Neuronal stem cell (in vitro differentiated cells): ENCODE results near the gene PLD6.

Experiments
- DNase-seq: peaks from one replicate; pipeline ENCODE4 v3.0.0-alpha.2; 2013; ENCODE audit warnings: low spot score
- H2AFZ ChIP-seq: one replicate; pipeline ENCODE4 v1.6.1; 2013; ENCODE audit warnings: mild to moderate bottlenecking, low read length, inconsistent platforms
- H2AK5ac ChIP-seq: 2 replicates; pipeline ENCODE4 v1.6.1; 2013; ENCODE audit warnings: low read depth, mild to moderate bottlenecking, inconsistent platforms, low read length, moderate library complexity, mixed read lengths
- H2BK120ac ChIP-seq: 2 replicates; pipeline ENCODE4 v1.6.1; 2013; ENCODE audit warnings: low read depth, mild to moderate bottlenecking, inconsistent platforms, low read length, moderate library complexity, mixed read lengths
- H2BK12ac ChIP-seq: one replicate; pipeline ENCODE4 v1.6.1; 2013; ENCODE audit warnings: low read length, inconsistent platforms
- H2BK15ac ChIP-seq: 2 replicates; pipeline ENCODE4 v1.6.1; 2013; ENCODE audit warnings: mild to moderate bottlenecking, low read length, inconsistent platforms, mixed read lengths
- H2BK5ac ChIP-seq: one replicate; pipeline ENCODE4 v1.6.1; 2013; ENCODE audit warnings: inconsistent platforms, mild to moderate bottlenecking, low read length, moderate library complexity
- H3K14ac ChIP-seq: one replicate; pipeline ENCODE4 v1.6.1; 2013; ENCODE audit warnings: low read length, inconsistent platforms
- H3K18ac ChIP-seq: 2 replicates; pipeline ENCODE4 v1.6.1; 2013; ENCODE audit warnings: low read length, inconsistent platforms
- H3K23ac ChIP-seq: 2 replicates; pipeline ENCODE4 v1.6.1; 2013; ENCODE audit warnings: low read depth, mild to moderate bottlenecking, mixed read lengths, low read length, inconsistent platforms; ENCODE audit not compliant: poor library complexity
- H3K27ac ChIP-seq: replicated peaks from 3 replicates; pipeline ENCODE4 v1.5.1; 2013; ENCODE audit warnings: low read length, inconsistent platforms
- H3K27me3 ChIP-seq, 3 experiments: 2 replicates each; pipeline ENCODE4 v1.6.1; 2013; ENCODE audit warnings: low read length in 3 of 3, mild to moderate bottlenecking in 2 of 3, inconsistent platforms in 1 of 3, low read depth in 1 of 3, mixed read lengths in 1 of 3, moderate library complexity in 1 of 3; ENCODE audit not compliant: control insufficient read depth in 3 of 3, insufficient read depth in 3 of 3
- H3K36me3 ChIP-seq, 2 donors: replicated peaks in 1 of 2; 2 replicates each; pipeline ENCODE4 v1.6.1; 2013; ENCODE audit warnings: low read length in 2 of 2; ENCODE audit not compliant: control insufficient read depth in 2 of 2, insufficient read depth in 2 of 2
- H3K4ac ChIP-seq: 2 replicates; pipeline ENCODE4 v1.6.1; 2013; ENCODE audit warnings: inconsistent platforms, mild to moderate bottlenecking, low read length, moderate library complexity
- H3K4me1 ChIP-seq, 2 donors: 1 replicate in 1 of 2; 2 replicates in 1 of 2; pipeline ENCODE4 v1.6.1; 2013; ENCODE audit warnings: low read length in 2 of 2, low read depth in 1 of 2; ENCODE audit not compliant: control insufficient read depth in 2 of 2, insufficient read depth in 1 of 2
- H3K4me2 ChIP-seq: one replicate; pipeline ENCODE4 v1.6.1; 2013; ENCODE audit warnings: mild to moderate bottlenecking, low read length, inconsistent platforms; ENCODE audit not compliant: insufficient read depth, poor library complexity, severe bottlenecking
- H3K4me3 ChIP-seq, 2 donors: 2 replicates each; pipeline ENCODE4 v1.5.1; 2013; ENCODE audit warnings: low read length in 2 of 2, mild to moderate bottlenecking in 2 of 2, inconsistent platforms in 1 of 2, moderate library complexity in 1 of 2
- H3K79me1 ChIP-seq: one replicate; pipeline ENCODE4 v1.6.1; 2013; ENCODE audit warnings: low read depth, mild to moderate bottlenecking, inconsistent platforms, low read length, moderate library complexity
- H3K9ac ChIP-seq: one replicate; pipeline ENCODE4 v1.6.1; 2013; ENCODE audit warnings: mild to moderate bottlenecking, low read depth, low read length, inconsistent platforms; ENCODE audit not compliant: poor library complexity
- H3K9me3 ChIP-seq, 2 donors: replicated peaks in 1 of 2; 2 replicates each; pipeline versions ENCODE3 to v1.6.1; 2013; ENCODE audit warnings: low read length in 2 of 2, mild to moderate bottlenecking in 2 of 2, inconsistent platforms in 1 of 2, low read depth in 1 of 2, mixed read lengths in 1 of 2, moderate library complexity in 1 of 2; ENCODE audit not compliant: control insufficient read depth in 2 of 2, insufficient read depth in 1 of 2
- H4K8ac ChIP-seq: one replicate; pipeline ENCODE4 v1.6.1; 2013; ENCODE audit warnings: low read depth, mild to moderate bottlenecking, inconsistent platforms, low read length, moderate library complexity
- H4K91ac ChIP-seq: one replicate; pipeline ENCODE4 v1.6.1; 2013; ENCODE audit warnings: low read length, low read depth, mild to moderate bottlenecking, inconsistent platforms; ENCODE audit not compliant: poor library complexity
- WGBS, 2 donors: extraction: QIAGEN DNeasy Blood & Tissue Kit; methylation state at CpG; one replicate each; pipeline ENCODE4 v1.1.7; 2013; ENCODE audit warnings: missing lambda C conversion rate in 2 of 2, mixed read lengths in 1 of 2; ENCODE audit not compliant: insufficient read length in 2 of 2, insufficient replicate concordance in 1 of 2; ENCODE audit errors: extremely low coverage in 2 of 2; 5-methylcytosine and 5-hydroxymethylcytosine counted together

Gene PLD6

GRCh38 chr17:17176341-17176740 is 29.8 kb downstream of the PLD6 start:
- Histone ChIP-seq H2AFZ (no peak overlapping the region), H2BK5ac (no peak overlapping the region), H3K36me3 (peaks cover 57 to 92% of the 10 kb centered on the region in 2 donors), H3K23ac (no peak overlapping the region), H3K9me3 (no peaks in the 10 kb centered on the region), H3K18ac (no peak overlapping the region), H2BK120ac (no peak overlapping the region), H3K9ac (no peak overlapping the region), H3K4me3 (no peak overlapping the region), H2AK5ac (no peak overlapping the region), H4K8ac (no peak overlapping the region), H3K4me2 (no peak overlapping the region), H3K27me3 (no peaks in the 10 kb centered on the region), H3K14ac (no peak overlapping the region), H3K27ac (no peak overlapping the region), H3K4ac (no peak overlapping the region), H3K79me1 (peaks cover 2% of the 10 kb centered on the region), H2BK15ac (no peak overlapping the region), H3K4me1 (peaks cover 3 to 8% of the 10 kb centered on the region in 2 donors), H4K91ac (no peak overlapping the region), H2BK12ac (no peak overlapping the region)
- no CpG with 5 or more reads among the region's 12 CpGs for WGBS, 2 donors
- DNase-seq: no peak

GRCh38 chr17:17175917-17176316 is 30.2 kb downstream of the PLD6 start:
- no peak overlapping the region for H4K91ac ChIP-seq
- H3K27me3 ChIP-seq: no peaks in the 10 kb centered on the region
- no peak overlapping the region for H2AFZ ChIP-seq
- no peak overlapping the region for H3K9ac ChIP-seq
- no peak overlapping the region for H3K4me2 ChIP-seq
- H3K18ac ChIP-seq: no peak overlapping the region
- no peak overlapping the region for H3K23ac ChIP-seq
- H3K4me1 ChIP-seq: peaks cover 4 to 13% of the 10 kb centered on the region in 2 donors
- no peak overlapping the region for H4K8ac ChIP-seq
- H2BK120ac ChIP-seq: no peak overlapping the region
- DNase-seq: no peak
- H3K27ac ChIP-seq: no peak overlapping the region
- no peak overlapping the region for H3K4ac ChIP-seq
- no peak overlapping the region for H2BK5ac ChIP-seq
- peaks cover 2% of the 10 kb centered on the region for H3K79me1 ChIP-seq
- H3K36me3 ChIP-seq: peaks cover 55 to 92% of the 10 kb centered on the region in 2 donors
- no peak overlapping the region for H2BK12ac ChIP-seq
- H3K4me3 ChIP-seq: no peak overlapping the region
- no CpG with 5 or more reads among the region's 12 CpGs for WGBS, 2 donors
- H3K14ac ChIP-seq: no peak overlapping the region
- no peaks in the 10 kb centered on the region for H3K9me3 ChIP-seq
- H2BK15ac ChIP-seq: no peak overlapping the region
- no peak overlapping the region for H2AK5ac ChIP-seq

GRCh38 chr17:17175340-17175739 is 30.8 kb downstream of the PLD6 start:
- Histone ChIP-seq H3K4me1 (peaks cover 4 to 16% of the 10 kb centered on the region in 2 donors), H2BK12ac (no peak overlapping the region), H4K8ac (no peak overlapping the region), H3K4ac (no peak overlapping the region), H3K27me3 (no peaks in the 10 kb centered on the region), H3K14ac (no peak overlapping the region), H3K23ac (no peak overlapping the region), H3K9me3 (no peaks in the 10 kb centered on the region), H3K79me1 (peaks cover 2% of the 10 kb centered on the region), H2BK120ac (no peak overlapping the region), H3K27ac (no peak overlapping the region), H3K9ac (peak overlapping the region; percentile 7), H2AK5ac (no peak overlapping the region), H2AFZ (no peak overlapping the region), H3K4me2 (no peak overlapping the region), H3K4me3 (no peak overlapping the region), H4K91ac (no peak overlapping the region), H3K18ac (no peak overlapping the region), H3K36me3 (peaks cover 49 to 92% of the 10 kb centered on the region in 2 donors), H2BK15ac (no peak overlapping the region), H2BK5ac (no peak overlapping the region)
- DNase-seq: no peak
- no CpG with 5 or more reads among the region's 8 CpGs for WGBS, 2 donors

DNA sequence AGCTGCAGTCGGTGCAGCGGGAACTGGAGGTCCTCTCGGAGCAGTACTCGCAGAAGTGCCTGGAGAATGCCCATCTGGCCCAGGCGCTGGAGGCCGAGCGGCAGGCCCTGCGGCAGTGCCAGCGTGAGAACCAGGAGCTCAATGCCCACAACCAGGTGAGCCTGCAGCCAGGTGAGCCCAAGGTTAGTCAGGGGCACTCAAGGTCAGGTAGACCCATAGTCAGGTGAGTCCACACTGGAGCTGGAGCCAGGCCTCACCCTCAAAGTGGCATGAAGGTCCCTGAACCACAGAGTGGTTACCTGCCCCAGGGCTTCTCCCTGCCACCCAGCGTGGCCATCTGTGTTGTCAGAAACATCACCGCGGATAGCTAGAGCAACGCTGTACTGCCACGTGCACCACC is 32.2 kb downstream of the PLD6 start:
- no peak overlapping the region for H2AFZ ChIP-seq
- H4K91ac ChIP-seq: no peak overlapping the region
- H2BK120ac ChIP-seq: no peak overlapping the region
- peaks cover 4 to 16% of the 10 kb centered on the region in 2 donors for H3K4me1 ChIP-seq
- no peak overlapping the region for H3K4me3 ChIP-seq
- H3K36me3 ChIP-seq: peaks cover 43 to 92% of the 10 kb centered on the region in 2 donors
- no peak overlapping the region for H2AK5ac ChIP-seq
- H3K4me2 ChIP-seq: no peak overlapping the region
- H2BK5ac ChIP-seq: no peak overlapping the region
- no peak overlapping the region for H3K4ac ChIP-seq
- no peaks in the 10 kb centered on the region for H3K27me3 ChIP-seq
- no peak overlapping the region for H4K8ac ChIP-seq
- no peak overlapping the region for H3K18ac ChIP-seq
- no peak overlapping the region for H2BK12ac ChIP-seq
- H3K27ac ChIP-seq: no peak overlapping the region
- no peak overlapping the region for H3K14ac ChIP-seq
- peaks cover 2% of the 10 kb centered on the region for H3K79me1 ChIP-seq
- H3K9me3 ChIP-seq: no peaks in the 10 kb centered on the region
- no CpG with 5 or more reads among the region's 14 CpGs for WGBS, 2 donors
- no peak for DNase-seq
- no peak overlapping the region for H2BK15ac ChIP-seq
- H3K23ac ChIP-seq: no peak overlapping the region
- H3K9ac ChIP-seq: no peak overlapping the region
